GM12874 (cell line): ENCODE measurements around the gene BCKDK.

ENCODE experiments used
- TF ChIP-seq, protein P1 (sequence below): IDR thresholded peaks from 2 replicates; pipeline ENCODE4 v1.5.1; 2011; ENCODE audit warnings: low read depth, mild to moderate bottlenecking, control low read depth, low read length, moderate library complexity; ENCODE audit not compliant: insufficient read depth

BCKDK gene

DNA sequence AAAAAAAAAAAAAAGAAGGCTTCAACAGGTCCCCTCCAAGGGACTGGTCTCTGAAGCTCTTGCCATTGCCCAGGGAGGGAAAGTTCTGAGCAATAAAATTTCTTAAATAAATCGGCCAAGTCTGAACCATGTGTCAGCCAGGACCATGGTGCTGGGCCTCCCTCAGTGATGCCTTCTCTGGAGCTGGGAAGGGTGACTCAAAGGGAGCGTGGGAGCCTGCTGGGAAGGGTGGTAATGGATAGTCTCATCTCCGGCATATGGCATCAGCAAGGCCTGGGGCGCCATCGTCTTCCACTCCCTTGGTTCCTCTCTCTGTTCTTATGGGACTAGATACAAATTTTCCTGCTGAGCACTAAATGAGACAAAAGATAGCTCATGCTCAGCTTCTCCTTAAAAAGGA lies 15.9 kb upstream of the BCKDK start:
- TF ChIP-seq, protein P1, sequence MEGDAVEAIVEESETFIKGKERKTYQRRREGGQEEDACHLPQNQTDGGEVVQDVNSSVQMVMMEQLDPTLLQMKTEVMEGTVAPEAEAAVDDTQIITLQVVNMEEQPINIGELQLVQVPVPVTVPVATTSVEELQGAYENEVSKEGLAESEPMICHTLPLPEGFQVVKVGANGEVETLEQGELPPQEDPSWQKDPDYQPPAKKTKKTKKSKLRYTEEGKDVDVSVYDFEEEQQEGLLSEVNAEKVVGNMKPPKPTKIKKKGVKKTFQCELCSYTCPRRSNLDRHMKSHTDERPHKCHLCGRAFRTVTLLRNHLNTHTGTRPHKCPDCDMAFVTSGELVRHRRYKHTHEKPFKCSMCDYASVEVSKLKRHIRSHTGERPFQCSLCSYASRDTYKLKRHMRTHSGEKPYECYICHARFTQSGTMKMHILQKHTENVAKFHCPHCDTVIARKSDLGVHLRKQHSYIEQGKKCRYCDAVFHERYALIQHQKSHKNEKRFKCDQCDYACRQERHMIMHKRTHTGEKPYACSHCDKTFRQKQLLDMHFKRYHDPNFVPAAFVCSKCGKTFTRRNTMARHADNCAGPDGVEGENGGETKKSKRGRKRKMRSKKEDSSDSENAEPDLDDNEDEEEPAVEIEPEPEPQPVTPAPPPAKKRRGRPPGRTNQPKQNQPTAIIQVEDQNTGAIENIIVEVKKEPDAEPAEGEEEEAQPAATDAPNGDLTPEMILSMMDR, result no peak

DNA sequence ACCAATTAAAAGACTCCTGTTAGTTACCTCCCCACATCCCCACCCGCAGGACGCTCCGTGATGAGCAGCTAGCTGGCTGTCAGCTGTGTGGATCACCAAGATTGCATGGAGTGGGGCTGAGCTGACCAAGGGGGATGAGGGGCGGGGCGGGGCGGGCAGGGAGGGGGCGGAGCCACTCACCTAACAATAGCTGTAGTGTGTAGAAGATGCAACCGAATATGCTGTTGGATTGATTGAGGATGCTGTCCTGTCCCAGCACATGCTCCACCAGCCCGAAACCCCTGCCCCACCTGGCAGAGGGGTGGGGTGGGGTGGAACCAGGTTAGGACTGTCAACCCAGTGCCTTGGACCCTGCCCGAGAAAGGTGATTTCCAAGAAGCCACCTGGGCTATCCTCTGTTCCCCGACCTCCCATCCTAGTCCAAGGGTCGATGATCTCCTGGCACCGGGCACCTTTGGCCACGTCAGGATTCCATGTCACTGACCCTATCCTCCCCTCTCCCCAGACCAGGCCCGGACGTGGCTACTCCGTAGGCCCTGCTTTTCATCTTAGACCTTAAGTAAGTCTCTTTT lies 15.0 kb upstream of the BCKDK start:
- TF ChIP-seq, protein P1, result no peak

DNA sequence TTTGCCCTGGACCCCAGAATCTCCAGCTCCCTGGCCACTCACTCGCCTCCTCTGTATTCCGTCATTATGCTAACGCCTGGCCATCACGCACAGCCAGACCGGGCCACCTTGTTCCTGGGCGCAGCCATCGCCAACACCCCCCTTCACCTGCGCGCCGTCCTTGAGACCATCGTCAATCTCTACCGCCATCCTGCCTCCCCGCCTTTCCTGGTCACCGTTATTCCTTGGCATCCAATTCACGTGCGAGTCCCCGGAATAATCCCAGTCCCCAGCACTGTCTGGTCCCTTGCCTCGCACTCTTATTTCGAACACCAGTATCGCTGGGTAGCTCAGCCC lies 14.1 kb upstream of the BCKDK start:
- TF ChIP-seq, protein P1, result no peak

DNA sequence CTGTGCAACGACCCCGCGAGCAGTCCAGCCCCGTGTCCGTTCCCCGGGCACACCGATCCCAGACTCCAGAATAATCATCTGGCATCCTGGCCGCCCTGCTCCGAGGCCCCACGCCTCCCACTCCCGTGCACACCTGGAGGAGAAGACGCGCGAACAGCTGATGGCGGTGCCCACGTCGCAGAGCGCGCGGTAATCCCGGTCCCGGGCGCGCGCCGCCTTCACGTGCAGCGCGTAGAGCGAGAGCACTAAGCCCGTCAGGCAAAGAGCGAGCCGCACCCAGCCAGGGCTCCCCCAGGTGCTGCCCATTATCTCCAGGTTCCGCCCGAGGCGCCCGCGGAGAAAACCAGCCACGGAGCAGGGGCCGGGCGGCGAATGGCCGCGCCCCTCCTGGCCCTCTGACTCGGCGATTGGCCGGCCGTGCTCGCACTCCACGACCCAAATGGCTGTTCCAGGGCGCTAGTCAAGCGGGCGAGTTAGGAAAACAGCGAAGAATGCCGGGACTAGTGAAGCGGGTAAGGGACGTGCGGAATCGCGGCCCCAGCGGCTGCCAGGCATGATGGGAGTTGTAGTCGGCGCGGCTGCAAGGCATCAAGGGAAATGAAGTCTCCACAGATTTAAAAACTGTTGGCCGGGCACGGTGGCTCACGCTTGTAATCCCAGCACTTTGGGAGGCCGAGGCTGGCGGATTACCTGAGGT lies 13.6 kb upstream of the BCKDK start, which contains the start of gene VKORC1:
VKORC1 (minus strand) TSS at position 374 of the 697 bp plus-strand sequence; CDS start at position 306, 68 bp downstream.
- TF ChIP-seq, protein P1, result 0 out of 2 replicates have a peak, but pooled peaks have one; percentile 1

DNA sequence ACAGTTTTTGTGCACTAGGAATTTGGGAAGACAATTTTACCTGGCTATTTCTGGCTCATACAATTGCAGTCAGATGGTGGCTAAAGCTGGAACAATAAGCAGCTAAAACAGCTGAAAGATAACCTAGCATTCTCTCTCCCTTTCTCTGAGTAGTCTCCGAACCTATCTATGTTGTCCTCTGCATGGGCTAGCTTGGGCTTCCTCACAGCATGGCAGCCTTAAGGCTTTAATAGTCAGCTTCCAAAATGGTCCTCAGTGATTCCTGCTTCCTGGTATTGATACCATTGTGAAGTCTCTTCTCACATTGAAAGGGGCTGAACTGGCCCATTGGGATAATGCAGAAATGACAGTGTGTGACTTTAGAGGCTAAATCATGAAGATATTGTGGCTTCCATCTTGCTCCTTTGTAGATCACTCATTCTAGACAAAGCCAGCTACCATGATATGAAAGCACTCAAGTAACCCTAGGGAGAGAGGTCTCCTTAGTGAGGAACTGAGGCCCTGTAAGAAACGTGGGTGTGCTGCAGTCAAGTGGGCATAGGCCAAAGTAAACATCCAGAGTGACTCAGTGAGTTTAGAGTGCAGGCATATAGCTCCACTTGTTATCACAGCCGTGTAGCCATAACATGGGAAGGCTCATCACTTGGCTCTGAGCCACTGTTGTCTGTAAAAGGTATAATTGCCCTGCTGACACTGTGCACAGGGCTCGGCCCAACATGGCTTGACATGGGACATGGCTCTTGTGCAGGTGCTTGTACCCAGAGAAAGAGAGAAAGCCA lies 8.1 kb upstream of the BCKDK start:
- TF ChIP-seq, protein P1, result no peak

DNA sequence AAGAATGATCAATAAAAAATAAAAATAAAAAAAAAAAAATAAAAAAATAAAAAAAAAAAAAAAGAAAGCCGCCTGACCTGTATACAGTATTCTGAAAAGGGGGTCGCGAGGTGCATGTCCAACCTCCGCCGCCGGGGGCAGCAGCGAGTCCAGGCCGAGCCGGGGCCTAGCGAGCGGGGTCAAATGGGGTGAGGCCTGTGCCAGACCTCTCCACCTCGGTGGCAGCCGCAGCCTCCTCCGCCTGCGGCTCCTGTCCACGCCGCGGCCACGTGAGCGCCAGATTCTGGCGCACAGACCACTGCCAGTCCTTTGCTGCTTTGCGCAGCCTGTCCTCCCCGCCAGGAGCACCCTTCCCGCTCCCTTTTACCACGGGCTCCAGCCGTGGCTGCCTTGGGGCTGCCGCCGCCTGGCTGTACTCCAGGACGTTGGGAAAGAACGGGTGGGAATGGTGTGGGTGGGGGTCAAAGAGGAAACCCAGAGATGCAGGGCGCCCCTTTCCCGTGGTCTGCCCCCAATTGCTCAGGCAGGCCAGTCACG lies 2.4 kb upstream of the BCKDK start:
- TF ChIP-seq, protein P1, result peak; percentile 90
